Gastrocnemius medialis (tissue), 4 donors: ENCODE measurements around the gene MOV10.

Experiments
- POLR2A ChIP-seq, 2 donors: fragments of 450-650 bp; IDR thresholded peaks; one replicate each; pipeline ENCODE4 v1.6.1; 2017; ENCODE audit warnings: antibody characterized with exemption in 2 of 2, mild to moderate bottlenecking in 2 of 2, moderate library complexity in 2 of 2
- TF ChIP-seq, protein P1 (sequence below), 5 experiments: fragments of 450-650 bp in 3 of 5; fragments of 200-600 bp in 2 of 5; sonication (generic) in 2 of 5; IDR thresholded peaks in 4 of 5; conservative IDR thresholded peaks in 1 of 5; 1 replicate in 4 of 5; 2 replicates in 1 of 5; pipeline ENCODE4 v1.5.1; 2016 to 2019; ENCODE audit warnings: antibody characterized with exemption in 5 of 5, mild to moderate bottlenecking in 3 of 5, moderate library complexity in 3 of 5

DNA sequence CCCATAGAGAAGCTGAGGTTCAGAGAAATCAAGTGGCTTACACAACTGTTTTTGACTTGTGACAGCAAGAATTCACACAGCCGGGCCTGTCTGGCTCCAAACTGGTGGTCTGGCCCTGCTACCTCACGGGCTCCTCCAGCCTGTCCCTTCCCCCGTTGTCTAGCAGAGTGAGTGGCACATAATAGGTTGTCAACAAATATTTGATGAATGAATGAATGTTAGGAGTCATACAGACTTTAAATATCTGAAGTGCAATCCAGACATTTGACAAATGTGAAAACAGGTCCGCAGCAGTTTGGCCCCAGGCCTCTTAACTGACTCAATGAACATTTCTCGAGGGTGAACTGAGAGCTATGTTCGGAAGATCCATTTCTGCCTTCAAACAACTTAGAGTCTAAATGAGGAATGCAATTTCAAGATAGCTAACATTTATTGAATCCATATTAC is 33.6 kb downstream of the MOV10 start:
- TF ChIP-seq, protein P1, sequence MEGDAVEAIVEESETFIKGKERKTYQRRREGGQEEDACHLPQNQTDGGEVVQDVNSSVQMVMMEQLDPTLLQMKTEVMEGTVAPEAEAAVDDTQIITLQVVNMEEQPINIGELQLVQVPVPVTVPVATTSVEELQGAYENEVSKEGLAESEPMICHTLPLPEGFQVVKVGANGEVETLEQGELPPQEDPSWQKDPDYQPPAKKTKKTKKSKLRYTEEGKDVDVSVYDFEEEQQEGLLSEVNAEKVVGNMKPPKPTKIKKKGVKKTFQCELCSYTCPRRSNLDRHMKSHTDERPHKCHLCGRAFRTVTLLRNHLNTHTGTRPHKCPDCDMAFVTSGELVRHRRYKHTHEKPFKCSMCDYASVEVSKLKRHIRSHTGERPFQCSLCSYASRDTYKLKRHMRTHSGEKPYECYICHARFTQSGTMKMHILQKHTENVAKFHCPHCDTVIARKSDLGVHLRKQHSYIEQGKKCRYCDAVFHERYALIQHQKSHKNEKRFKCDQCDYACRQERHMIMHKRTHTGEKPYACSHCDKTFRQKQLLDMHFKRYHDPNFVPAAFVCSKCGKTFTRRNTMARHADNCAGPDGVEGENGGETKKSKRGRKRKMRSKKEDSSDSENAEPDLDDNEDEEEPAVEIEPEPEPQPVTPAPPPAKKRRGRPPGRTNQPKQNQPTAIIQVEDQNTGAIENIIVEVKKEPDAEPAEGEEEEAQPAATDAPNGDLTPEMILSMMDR (IDR thresholded peaks at IDR 0.05 in 4 of 5, conservative IDR thresholded peaks at IDR 0.05 in 1 of 5): no peak
- TF ChIP-seq POLR2A (IDR thresholded peaks at IDR 0.05): no peak
